ENCODE measurements around the gene D2HGDH.

DNA sequence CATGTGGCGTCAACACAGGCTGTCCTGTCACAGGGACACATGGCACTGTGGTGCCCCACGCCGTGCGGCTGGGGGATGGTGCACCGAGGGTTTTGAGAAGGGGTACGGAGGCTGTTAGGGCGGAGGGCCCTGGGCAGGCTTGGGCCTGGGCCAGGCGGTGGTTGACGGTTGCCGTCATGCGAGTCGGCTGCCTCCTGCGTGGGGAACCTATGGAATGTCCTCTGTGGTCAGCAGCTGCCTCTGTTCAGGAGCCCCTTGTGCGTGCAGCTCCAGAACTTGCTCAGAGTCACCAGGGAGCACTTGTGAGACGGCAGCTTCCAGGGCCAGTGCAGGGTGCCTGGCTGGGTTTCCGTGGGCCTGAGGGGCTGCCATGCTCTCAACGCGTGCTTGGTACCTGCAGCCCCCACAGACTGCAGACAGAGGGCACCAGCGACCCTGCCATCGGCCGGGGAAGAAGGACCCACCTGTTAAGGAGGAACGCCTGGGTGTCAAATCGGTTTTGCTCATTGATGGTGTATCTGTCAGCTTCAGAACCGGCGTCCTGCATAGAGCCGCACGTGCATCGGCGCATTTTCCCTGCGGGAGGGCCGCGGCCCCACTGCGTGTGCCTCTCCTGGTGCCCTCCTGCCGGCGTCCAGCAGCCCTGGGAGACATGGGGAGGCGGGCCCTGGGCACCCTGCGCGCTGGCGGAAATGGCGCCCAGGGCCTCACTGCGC lies 10.0 kb upstream of the D2HGDH start:
- no peak for TF ChIP-seq HCFC1 (IDR thresholded peaks at IDR 0.05; ENCODE audit: low read depth, low read length)
- TF ChIP-seq GATA4 (IDR thresholded peaks at IDR 0.05; ENCODE audit: borderline replicate concordance, low read depth) = no peak
- no peak for TF ChIP-seq EHMT2 (IDR thresholded peaks at IDR 0.05; ENCODE audit: borderline replicate concordance, low read depth, low read length)
- TF ChIP-seq POLR2A (IDR thresholded peaks at IDR 0.05; ENCODE audit: insufficient read depth in 1 of 2, low read depth in 2 of 2, low read length in 2 of 2) = no peak

Measured in HepG2 (cell line).